Tibial nerve (tissue), 3 donors: ENCODE data around the gene RHBG.

Source experiments
- POLR2A ChIP-seq, 2 donors: fragments of 450-650 bp; IDR thresholded peaks; one replicate each; pipeline ENCODE4 v1.6.1; 2017; ENCODE audit warnings: antibody characterized with exemption in 2 of 2, mild to moderate bottlenecking in 2 of 2, moderate library complexity in 2 of 2
- TF ChIP-seq, protein P1 (sequence below), 5 experiments: fragments of 200-600 bp in 3 of 5; fragments of 450-650 bp in 2 of 5; sonication (generic) in 3 of 5; IDR thresholded peaks; one replicate each; pipeline ENCODE4 v1.5.1; 2016 to 2019; ENCODE audit warnings: antibody characterized with exemption in 5 of 5, mild to moderate bottlenecking in 3 of 5, moderate library complexity in 2 of 5

DNA sequence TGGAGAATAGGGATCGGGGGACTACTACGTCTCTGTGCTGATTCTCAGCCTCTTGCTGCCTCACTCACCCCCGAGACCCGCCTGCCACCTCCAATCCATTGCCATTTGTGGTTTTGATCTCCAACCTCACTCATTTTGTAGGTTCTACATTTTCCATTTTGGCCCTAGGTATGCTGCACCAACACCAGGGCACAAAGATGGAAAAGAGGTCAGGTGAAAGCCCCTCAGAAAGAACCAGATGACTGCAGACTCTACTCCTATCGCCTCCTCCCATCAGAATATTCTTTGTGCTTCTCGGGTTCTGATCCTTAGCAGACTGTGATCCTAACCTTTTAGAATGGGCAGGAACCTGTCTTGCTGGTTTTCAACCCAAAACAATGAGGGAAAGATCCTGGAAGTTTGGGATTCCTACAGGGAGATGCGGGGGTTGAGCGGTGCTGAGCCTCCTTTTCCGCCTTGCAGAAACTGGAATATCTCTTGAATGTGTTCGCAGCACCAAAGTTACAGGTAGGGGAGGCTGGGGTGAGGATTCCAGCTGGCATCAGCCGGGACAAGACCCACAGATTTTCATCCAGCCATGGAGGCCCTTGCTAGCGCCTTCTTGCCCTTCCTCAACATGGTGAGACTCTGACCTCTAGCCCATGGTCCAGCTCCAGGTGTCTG is 53.1 kb downstream of the RHBG start:
- TF ChIP-seq POLR2A (IDR thresholded peaks at IDR 0.05): no peak
- TF ChIP-seq, protein P1, sequence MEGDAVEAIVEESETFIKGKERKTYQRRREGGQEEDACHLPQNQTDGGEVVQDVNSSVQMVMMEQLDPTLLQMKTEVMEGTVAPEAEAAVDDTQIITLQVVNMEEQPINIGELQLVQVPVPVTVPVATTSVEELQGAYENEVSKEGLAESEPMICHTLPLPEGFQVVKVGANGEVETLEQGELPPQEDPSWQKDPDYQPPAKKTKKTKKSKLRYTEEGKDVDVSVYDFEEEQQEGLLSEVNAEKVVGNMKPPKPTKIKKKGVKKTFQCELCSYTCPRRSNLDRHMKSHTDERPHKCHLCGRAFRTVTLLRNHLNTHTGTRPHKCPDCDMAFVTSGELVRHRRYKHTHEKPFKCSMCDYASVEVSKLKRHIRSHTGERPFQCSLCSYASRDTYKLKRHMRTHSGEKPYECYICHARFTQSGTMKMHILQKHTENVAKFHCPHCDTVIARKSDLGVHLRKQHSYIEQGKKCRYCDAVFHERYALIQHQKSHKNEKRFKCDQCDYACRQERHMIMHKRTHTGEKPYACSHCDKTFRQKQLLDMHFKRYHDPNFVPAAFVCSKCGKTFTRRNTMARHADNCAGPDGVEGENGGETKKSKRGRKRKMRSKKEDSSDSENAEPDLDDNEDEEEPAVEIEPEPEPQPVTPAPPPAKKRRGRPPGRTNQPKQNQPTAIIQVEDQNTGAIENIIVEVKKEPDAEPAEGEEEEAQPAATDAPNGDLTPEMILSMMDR (IDR thresholded peaks at IDR 0.05): no peak
